Left lung (tissue), 10 donors: ENCODE measurements around the gene CYBA. TPM values are rescaled to one million over a fixed set of nuclear protein-coding genes. Genes with fewer than 3 reads are reported as not detected.

Experiments used
- ATAC-seq: fragments of 200-7000 bp; cut with Tn5 transposase; one replicate; pipeline ENCODE4 v1.9.1; 2020; ENCODE audit warnings: moderate library complexity
- DNase-seq, 4 donors: peaks; one replicate each; pipeline ENCODE4 v3.0.0-alpha.2; 2013 to 2020
- H3K27ac ChIP-seq, 2 donors: fragments of 200-600 bp; sonication (generic) in 1 of 2; one replicate each; pipeline versions ENCODE4 v1.5.0 to v1.8.0; 2020 to 2021
- H3K27me3 ChIP-seq, 2 donors: fragments of 200-600 bp; sonication (generic) in 1 of 2; one replicate each; pipeline versions ENCODE4 v1.5.0 to v1.8.0; 2020 to 2021
- H3K36me3 ChIP-seq, 2 donors: fragments of 200-600 bp; sonication (generic) in 1 of 2; one replicate each; pipeline versions ENCODE4 v1.5.0 to v1.8.0; 2020 to 2021
- H3K4me1 ChIP-seq, 2 donors: fragments of 200-600 bp; one replicate each; pipeline ENCODE4 v1.8.0; 2021
- H3K4me3 ChIP-seq, 2 donors: fragments of 200-600 bp; sonication (generic) in 1 of 2; one replicate each; pipeline versions ENCODE4 v1.5.0 to v1.8.0; 2020 to 2021; ENCODE audit warnings: mild to moderate bottlenecking in 1 of 2
- H3K9me3 ChIP-seq, 2 donors: fragments of 200-600 bp; sonication (generic) in 1 of 2; one replicate each; pipeline versions ENCODE4 v1.5.0 to v1.8.0; 2020 to 2021
- CTCF ChIP-seq, 2 donors: fragments of 200-600 bp; sonication (generic) in 1 of 2; IDR thresholded peaks; one replicate each; pipeline versions ENCODE4 v1.5.0 to v1.8.0; 2021; ENCODE audit warnings: antibody characterized with exemption in 2 of 2
- intact Hi-C, 2 donors: fragments of 100-400 bp; cut with DNase I; formaldehyde crosslinking; loops; one replicate each; pipeline versions ENCODE4 v1.11.2 to v1.14.2; 2022
- polyA plus RNA-seq, 6 donors: library from polyadenylated mRNA; unstranded; fragments of 120-200 nt; gene quantifications; one replicate each; pipeline ENCODE4 v1.2.1, GENCODE V29; 2013; ENCODE audit not compliant: insufficient read length in 6 of 6
- total RNA-seq, 2 donors: library from RNA; stranded (reverse); fragmentation: NEBNext Ultra II Directional; extraction: Animal tissue kit (Norgen Biotek cat#: 25700); gene quantifications; one replicate each; pipeline ENCODE4 v1.2.1, GENCODE V29; 2021
- donor health status: DM: no; HTN: yes; CAD: no.
- donor health status: DM: no; HTN: no; CAD: no.

CYBA gene
- total and polyA plus RNA-seq, 8 donors: 48.8 to 396 (median 77.3) TPM

GRCh38 chr16:88642881-88643643 is 7.8 kb downstream of the CYBA start:
- peaks cover 0 to 52% of the 10 kb centered on the region in 2 donors for H3K36me3 ChIP-seq
- peaks cover 27 to 33% of the 10 kb centered on the region in 2 donors for H3K27me3 ChIP-seq
- peaks cover 0 to 41% of the 10 kb centered on the region in 2 donors for H3K4me1 ChIP-seq
- ATAC-seq: no peak
- H3K9me3 ChIP-seq: no peaks in the 10 kb centered on the region
- TF ChIP-seq CTCF (IDR thresholded peaks at IDR 0.05): no peak
- H3K4me3 ChIP-seq: no peak overlapping the region
- intact Hi-C loops: no loop called here
- peak in 1 of 4 donors; percentile 76 for DNase-seq
- H3K27ac ChIP-seq: no peak overlapping the region

GRCh38 chr16:88640498-88641247 is 10.2 kb downstream of the CYBA start:
- intact Hi-C loops: no loop called here
- Histone ChIP-seq H3K9me3 (no peaks in the 10 kb centered on the region), H3K27ac (no peak overlapping the region), H3K36me3 (peaks cover 0 to 34% of the 10 kb centered on the region in 2 donors), H3K4me1 (peaks cover 0 to 32% of the 10 kb centered on the region in 2 donors), H3K4me3 (no peak overlapping the region), H3K27me3 (peaks cover 31 to 57% of the 10 kb centered on the region in 2 donors)
- TF ChIP-seq CTCF (IDR thresholded peaks at IDR 0.05): no peak
- DNase-seq (no peak), ATAC-seq (no peak)

DNA sequence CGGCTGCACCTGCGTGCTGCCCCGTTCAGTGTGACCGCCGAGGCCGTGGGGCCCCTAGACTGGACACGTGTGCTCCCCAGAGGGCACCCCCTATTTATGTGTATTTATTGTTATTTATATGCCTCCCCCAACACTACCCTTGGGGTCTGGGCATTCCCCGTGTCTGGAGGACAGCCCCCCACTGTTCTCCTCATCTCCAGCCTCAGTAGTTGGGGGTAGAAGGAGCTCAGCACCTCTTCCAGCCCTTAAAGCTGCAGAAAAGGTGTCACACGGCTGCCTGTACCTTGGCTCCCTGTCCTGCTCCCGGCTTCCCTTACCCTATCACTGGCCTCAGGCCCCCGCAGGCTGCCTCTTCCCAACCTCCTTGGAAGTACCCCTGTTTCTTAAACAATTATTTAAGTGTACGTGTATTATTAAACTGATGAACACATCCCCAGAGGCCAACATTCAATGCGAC is 10.8 kb downstream of the CYBA start:
- intact Hi-C loops: no loop called here
- H3K4me3 ChIP-seq: no peak overlapping the region
- TF ChIP-seq CTCF (IDR thresholded peaks at IDR 0.05): no peak
- H3K4me1 ChIP-seq: peaks cover 0 to 38% of the 10 kb centered on the region in 2 donors
- H3K36me3 ChIP-seq: peaks cover 0 to 28% of the 10 kb centered on the region in 2 donors
- DNase-seq (no peak), ATAC-seq (no peak)
- H3K27ac ChIP-seq: no peak overlapping the region
- H3K9me3 ChIP-seq: no peaks in the 10 kb centered on the region
- peaks cover 31 to 61% of the 10 kb centered on the region in 2 donors for H3K27me3 ChIP-seq

DNA sequence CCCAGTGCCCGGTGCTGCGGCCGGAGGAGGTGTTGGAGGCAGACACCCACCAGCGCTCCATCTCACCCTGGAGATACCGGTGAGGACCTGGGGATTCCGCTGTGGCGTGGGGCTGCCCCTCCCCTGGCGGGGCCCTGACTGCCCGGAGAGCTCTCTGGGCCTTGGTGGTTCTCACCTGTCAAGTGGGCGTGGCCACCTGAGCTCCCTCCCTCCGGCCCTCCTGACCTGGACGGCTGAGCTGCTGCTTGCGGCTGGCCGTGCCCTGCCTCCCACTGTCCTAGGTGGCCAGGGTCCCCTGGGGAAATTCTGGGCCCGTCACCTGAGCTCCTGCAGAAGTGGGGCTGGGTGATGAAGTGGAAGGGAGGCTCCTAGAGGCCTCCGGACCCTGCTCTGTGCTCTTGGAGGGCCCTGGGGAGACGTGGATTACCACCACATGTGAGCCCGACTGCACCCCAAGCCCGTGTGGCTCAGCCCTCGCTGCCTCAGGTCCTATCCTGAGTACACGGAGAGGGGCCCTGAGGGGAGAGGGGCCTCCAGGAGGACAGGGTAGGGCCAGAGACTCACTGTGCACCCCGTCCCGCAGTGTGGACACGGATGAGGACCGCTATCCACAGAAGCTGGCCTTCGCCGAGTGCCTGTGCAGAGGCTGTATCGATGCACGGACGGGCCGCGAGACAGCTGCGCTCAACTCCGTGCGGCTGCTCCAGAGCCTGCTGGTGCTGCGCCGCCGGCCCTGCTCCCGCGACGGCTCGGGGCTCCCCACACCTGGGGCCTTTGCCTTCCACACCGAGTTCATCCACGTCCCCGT is 11.4 kb downstream of the CYBA start:
- TF ChIP-seq CTCF (IDR thresholded peaks at IDR 0.05): no peak
- H3K9me3 ChIP-seq: no peaks in the 10 kb centered on the region
- ATAC-seq (peak; percentile 55), DNase-seq (no peak)
- intact Hi-C loops: no loop called here
- peaks cover 6 to 44% of the 10 kb centered on the region in 2 donors for H3K4me1 ChIP-seq
- peaks cover 0 to 22% of the 10 kb centered on the region in 2 donors for H3K36me3 ChIP-seq
- no peak overlapping the region for H3K27ac ChIP-seq
- H3K27me3 ChIP-seq: peaks cover 31 to 61% of the 10 kb centered on the region in 2 donors
- H3K4me3 ChIP-seq: no peak overlapping the region
